T-helper 1 cell treated with Interleukin-12 subunit alpha and Interleukin-12 subunit beta and Interleukin-4 antibody, amounts not matched to agents 30 ng/mL and 1 ng/mL, for 36 hours (primary cell): ENCODE measurements around the gene CAPN9. TPM values are rescaled to one million over a fixed set of nuclear protein-coding genes. Genes with fewer than 3 reads are reported as not detected.

Experiments
- intact Hi-C: fragments of 100-400 bp; cut with micrococcal nuclease; formaldehyde crosslinking; loops from one replicate; pipeline ENCODE4 v1.15.1; 2024
- total RNA-seq: library from RNA; stranded (reverse); gene quantifications from 2 replicates; pipeline ENCODE4 v1.2.3, GENCODE V29; 2022

The CAPN9 gene
- total RNA-seq, 1 donor from 2014 or later, result not detected

DNA sequence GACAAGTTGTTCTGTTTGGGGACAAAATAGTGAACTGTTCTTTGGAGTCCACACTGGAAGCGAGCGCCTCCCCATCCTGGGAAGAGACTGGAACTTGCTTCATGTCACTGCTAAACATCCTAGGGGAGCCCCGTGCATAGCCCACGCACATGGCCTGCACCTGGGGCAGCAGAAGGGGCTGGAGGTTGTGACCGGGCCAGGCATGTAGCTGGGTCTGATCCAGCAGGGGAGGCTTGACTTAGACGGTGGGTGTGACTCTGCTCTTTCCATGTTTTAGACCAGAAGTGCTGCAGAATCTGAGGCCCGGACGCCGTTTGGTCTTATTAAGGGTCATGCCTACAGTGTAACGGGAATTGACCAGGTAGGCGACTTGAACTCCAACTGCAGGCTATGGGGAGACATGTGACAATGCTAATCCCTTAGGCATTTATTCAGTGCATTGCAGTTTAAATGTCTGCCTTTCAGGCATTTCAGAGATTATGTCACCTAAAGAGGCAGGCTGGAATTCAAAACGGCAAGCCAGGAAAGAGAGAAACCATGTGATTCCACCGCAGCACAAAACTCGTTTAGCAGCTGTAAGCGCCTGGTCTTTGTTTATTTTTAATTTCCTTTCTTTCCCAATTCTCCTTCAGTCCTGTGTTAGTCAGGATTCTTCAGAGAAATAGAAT, 21.8 kb downstream of the CAPN9 start:
- intact Hi-C loops, result no loop called here

GRCh38 chr1:230770317-230770716, 23.1 kb downstream of the CAPN9 start:
- intact Hi-C loops, result no loop called here

DNA sequence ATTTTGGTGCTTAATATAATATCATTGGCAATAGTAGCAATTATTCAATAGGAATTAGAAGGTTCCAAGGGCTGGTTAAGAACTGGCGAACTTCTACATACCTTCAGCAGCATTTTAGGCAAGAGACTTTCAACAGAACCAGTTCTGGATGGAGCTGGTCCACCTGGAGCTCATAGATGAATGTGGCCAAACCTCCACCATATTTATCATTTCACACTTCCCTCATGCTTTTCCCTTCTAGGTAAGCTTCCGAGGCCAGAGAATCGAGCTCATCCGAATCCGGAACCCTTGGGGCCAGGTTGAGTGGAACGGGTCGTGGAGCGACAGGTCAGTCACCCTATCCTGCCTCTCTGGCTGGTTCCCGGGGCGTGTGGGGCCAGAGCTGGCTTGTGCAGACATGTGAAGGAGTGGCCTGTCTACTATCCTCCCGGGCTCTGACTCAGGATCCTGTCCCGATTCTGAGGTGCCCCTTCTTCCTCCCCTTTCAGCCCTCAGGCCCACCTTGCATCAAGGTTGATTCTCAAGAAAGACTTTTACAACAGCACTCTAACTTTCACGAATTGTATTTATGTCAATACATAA, 24.7 kb downstream of the CAPN9 start:
- intact Hi-C loops, result no loop called here

DNA sequence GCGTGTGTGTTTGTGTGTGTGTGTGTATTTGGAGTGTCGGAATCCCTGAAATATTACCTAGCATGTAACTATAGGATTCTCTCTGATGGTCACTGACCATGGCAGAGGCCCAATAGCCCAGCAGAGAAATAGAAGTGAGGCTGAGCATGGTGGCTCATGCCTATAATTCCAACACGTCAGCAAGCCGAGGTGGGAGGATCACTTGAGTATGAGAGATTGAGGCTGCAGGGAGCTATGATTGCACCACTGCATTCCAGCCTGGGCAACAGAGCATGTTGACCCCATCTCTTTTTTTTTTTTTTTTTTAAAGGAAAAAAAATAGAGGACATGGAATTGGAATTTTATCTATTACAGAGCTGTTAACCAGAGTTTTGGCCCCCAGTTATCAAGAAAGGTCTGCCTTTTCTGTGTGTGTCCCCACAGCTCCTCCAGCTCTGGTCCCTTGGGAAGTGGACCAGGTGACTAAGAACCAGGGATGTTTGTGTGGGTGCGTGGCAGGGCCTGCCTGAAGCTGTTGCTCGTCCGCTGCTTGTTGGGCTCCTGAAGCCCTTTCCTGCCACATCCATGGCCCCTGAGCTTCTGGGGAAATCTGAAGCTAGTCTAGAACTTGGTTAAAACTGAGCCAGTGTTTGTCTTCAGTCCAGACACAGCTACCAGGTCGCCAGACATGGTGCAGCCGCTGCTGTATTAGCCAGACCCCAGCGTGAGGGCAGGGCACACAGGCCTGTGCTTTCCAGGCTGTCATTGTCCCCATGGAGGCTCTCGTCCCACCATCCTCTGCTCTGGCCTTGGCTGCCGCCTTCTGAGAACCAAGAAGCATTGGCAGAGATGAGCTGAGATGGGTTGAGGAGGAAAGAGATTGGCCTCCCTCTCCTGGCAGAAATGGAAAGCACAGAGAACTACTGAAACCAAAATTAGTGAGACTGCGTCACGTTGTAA, 25.5 kb downstream of the CAPN9 start:
- intact Hi-C loops, result no loop called here

DNA sequence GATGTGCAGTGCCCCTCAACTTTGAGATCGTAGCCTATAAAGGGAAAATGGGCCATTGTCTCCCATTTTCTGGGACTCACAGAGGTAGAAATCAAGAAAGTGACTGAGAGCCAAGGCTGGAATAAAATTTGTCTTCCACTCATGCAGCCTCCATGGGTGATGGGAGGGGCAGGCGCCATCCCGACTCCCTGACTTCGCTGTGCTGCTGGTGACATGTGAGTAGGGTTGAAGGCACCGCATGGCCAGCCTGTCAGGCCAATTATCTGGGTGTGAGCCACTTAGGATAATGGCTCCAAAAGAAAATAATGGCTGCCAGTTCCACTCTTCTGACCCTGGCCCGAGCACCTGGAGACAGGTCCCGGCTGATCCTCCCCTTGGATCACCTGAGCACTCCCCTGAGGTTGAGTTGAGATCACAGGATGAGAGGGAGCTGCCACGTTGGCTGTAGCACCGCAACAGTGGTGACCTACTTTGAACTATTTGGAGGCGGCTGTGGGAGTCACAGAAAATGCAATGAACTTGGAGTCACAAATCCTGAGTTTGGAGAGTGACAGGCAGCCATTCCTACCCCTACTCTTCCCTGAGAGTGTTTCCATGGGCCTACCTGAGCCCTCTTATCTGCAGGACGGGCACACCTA, 26.3 kb downstream of the CAPN9 start:
- intact Hi-C loops, result no loop called here

DNA sequence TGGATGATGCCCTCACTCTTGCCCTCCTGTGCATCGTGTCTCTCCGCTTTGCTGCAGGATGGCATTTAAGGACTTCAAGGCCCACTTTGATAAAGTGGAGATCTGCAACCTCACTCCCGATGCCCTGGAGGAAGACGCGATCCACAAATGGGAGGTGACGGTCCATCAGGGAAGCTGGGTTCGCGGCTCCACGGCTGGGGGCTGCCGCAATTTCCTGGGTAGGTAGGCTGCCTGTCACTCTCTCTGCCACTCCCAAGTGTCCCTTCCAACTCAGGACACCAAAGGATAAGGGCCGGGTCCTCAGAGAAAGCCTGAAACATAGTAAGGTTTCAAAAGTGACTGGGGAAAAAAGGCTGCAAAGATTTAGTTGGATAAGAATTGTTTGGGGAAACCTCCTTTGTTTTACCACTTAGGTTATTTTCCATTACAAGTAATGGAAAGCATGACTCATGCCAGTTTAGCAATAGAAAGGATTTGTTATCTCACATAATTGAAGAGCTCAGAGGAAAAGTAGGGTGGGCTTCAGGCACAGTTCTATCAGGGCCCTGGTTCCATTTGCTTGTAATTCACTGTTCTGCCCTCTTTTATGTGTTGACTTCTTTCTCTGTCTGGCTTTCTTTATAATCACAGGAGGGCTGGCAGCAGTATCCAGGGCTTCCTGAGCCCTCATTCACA, 31.9 kb downstream of the CAPN9 start:
- intact Hi-C loops, result no loop called here

GRCh38 chr1:230781131-230781530, 33.9 kb downstream of the CAPN9 start:
- intact Hi-C loops, result no loop called here

DNA sequence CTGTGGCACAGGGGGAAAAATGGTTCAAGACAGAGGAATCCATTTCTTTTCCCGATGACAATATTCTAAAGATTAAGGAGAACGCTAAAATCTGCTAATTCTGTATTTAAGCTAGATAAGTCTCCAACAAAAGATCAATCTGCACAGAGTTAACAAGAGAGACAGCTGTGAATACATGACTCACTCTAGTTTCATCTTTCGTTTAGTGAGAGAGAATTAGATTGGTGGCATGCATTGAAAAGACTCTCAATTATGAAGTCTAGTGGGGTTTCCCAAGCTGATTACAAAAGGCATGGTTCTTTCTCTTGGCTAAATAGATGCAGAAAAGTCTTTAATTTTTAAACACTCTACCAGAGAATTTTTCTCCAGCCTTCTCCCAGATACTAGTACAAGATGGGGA, 34.4 kb downstream of the CAPN9 start:
- intact Hi-C loops, result no loop called here

- intact Hi-C loops, result no loop called here
These were observed 37.0 kb downstream of the CAPN9 start for GRCh38 chr1:230784163-230784562.

DNA sequence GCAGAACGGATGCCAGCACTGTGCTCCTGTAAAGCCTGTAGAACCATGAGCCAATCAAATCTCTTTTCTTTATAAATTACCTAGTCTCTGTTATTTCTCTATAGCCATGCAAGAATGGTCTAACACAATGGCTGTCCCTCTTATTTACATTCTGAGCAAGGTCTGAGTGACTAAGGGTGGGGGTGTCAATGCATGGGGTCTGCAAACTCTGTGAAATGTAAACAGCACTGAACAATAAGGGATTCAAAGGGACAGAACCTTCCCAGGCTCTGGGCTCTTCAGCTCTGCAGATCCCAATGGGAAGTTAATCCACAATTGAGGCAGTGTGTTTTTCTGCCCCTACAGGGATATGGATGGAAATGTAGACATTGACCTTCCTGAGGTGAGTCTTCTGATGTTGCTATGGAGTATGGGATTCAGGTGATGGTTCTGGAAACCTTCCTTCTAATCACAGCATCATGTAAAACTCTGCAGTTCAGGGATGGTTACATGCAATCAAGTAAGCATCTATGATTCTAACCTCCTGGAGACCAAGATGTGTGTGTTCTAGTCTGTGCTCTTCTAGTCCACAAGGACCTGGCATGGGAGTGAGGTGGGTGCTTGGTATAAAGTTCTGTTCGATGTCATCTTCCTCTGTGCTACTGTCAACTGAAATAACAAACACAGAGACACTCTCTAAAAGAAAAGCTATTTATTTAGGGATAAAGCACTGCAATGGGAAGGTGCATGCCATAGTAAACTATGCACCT, 38.6 kb downstream of the CAPN9 start:
- intact Hi-C loops, result no loop called here

GRCh38 chr1:230786385-230786753, 39.2 kb downstream of the CAPN9 start:
- intact Hi-C loops, result no loop called here

DNA sequence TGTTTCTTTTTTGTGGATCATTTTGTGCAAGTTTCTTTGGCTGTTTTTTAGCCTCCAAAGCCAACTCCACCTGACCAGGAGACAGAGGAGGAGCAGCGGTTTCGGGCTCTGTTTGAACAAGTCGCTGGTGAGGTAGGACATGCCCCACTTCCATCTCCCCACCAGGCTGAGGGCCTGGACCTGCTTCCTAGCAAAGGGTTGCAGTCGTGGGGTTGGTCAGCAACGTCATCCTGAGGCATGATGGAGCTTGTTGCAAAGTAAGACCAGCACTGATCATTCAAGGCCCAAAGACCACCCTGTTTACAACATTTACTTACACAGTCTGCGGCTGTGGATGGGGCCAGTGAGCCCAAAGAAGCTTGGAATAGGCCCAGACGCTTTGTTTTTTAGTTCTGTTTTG, 40.3 kb downstream of the CAPN9 start:
- intact Hi-C loops, result no loop called here

DNA sequence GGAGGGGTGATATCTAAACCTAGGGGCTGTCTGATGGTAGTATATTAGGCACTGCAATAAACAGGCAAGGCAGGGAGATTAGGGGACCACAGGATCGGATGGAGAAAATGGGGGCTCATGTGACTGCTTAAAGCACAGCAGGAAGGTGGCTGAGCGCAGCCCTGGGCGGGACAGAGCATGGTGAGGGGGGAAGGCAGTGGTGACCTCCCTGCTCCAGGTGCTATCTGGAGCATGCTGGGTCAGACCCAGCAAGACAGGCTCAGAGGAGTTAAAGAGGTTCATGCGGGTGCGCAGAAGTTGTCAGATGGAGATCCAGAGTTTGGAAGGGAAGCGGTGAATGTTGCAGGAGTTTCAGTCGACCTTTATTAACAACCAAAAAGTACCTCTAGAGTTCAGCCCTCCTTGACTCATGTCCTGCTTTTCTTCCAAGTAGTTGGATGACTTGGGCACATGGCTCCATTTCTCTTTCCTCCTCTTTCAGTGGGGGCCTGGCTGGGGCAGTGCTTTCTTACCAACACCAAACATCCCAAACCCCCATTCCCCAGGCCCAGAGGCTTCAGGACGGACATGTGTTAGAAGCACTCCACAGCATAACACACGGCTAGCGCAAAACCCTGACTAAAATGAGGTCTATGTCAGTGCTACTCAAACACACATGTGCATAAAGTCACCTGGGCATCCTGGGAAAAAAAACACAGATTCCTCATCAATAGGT, 41.5 kb downstream of the CAPN9 start:
- intact Hi-C loops, result no loop called here

DNA sequence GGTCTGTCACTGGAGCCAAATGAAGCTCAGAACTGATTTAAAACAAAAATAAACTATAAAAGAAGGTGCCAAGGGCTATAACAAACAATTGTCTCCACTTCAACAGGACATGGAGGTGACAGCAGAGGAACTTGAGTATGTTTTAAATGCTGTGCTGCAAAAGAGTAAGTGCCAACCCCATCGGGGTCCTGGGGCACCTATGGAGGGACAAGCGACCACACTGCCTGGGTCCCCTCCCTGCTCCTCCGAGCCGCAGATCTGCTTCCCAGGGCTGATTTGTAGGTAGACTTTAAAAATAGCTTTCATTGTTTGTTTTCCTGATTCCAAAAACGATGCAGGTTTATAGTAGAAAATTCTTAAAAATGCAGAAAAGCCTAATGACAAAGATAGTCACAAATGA, 42.8 kb downstream of the CAPN9 start:
- intact Hi-C loops, result no loop called here

DNA sequence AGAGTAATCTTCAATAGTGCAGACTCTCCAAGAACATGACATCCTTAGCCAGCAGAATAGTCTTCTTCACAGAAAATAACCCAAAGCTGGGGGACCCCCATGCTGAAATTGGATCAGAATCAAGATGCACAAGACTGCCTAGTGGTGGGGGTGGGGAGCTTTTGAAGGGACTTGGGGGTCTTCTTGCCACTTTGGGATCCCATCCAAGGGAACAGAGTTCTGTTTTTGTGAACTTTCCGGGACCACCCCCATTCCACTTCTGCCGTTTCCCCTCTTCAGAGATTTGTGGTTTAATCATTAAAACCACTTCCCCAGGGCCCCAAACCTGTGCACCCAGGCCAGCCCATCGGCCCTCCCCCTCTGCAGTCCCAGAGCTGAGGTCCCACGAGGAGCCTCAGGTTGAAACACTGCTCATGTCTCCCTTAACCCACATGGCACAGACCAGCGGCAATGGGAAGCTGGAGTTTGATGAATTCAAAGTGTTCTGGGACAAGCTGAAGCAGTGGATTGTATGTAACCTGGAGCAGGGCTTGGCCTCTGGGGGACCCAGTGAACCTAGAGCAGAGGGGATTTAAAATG, 44.9 kb downstream of the CAPN9 start:
- intact Hi-C loops, result no loop called here

DNA sequence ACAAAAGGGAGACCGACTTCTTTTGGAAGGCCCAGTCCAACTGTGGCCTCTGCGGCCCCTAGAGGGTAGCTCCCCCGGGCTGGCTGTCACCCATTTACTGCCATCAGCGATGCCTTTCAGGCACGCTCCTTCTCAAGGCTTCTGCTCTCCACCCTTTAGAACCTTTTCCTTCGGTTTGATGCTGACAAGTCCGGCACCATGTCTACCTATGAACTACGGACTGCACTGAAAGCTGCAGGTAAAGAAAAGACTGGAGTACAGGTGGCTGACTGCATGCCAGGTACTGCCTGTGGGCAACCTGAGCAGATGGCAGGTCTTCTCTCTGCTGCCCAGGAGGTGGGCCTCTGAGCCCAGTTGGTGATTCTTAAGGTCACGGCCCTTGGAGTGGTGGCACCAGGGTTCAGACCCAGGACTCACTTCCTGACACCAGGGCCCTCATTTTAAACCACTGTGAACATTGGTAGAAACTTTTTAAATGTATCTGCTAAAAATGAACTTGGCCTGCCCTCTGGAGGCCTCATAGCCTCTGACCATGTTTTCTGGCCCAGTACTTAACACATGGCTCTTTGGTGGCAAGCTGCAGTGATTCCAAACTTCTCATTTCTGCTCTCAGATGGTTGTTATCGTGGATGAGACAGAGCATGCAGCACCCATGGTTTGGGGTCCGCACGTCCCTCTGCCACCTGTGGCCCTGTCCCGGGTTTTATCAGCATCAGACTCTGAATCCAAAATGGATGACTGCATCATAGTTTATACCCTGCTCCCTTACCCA, 45.7 kb downstream of the CAPN9 start:
- intact Hi-C loops, result no loop called here

- intact Hi-C loops, result no loop called here
These were observed 46.2 kb downstream of the CAPN9 start for GRCh38 chr1:230793463-230793745.

DNA sequence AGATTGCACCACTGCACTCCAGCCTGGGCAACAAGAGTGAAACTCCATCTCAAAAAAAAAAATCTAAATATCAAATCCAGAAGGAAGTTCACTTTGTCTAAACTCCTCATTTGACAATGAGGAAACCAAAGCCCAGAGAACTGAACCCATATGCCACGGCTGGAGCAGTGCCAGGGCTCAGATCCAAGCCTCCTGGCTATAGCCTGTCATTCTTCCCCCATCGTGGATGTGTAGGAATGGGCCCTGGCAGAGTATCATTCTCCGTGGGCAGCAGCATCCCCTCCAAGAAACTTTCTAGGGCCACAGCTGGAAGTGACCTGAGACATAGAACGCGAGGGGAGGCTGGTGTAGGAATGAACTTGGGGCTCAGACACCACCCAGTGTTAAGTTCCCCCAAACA, 47.2 kb downstream of the CAPN9 start:
- intact Hi-C loops, result no loop called here
